HepG2 (cell line): ENCODE measurements around the gene AGER. TPM values are rescaled to one million over a fixed set of nuclear protein-coding genes. Genes with fewer than 3 reads are reported as not detected.
A peak's percentile ranks its signal among the peaks of the same experiment; 100 is the strongest.

Source experiments
- AGO1 ChIP-seq: fragments of 200-400 bp; formaldehyde crosslinking; IDR thresholded peaks from 2 replicates; pipeline ENCODE4 v1.6.1; 2017; ENCODE audit warnings: mild to moderate bottlenecking, low read depth, low read length, moderate library complexity; ENCODE audit not compliant: poor library complexity, severe bottlenecking
- GABPA ChIP-seq, 2 experiments: IDR thresholded peaks; 2 replicates each; pipeline ENCODE4 v1.6.1; 2011 to 2016; ENCODE audit warnings: low read depth in 2 of 2, low read length in 1 of 2, missing biosample characterization in 1 of 2, missing genetic modification characterization in 1 of 2
- GMEB2 ChIP-seq: IDR thresholded peaks from 2 replicates; pipeline ENCODE4 v1.6.1; 2016; ENCODE audit warnings: missing biosample characterization, missing genetic modification reagents, low read depth
- HOXA5 ChIP-seq: sonication (generic); formaldehyde crosslinking; IDR thresholded peaks from 2 replicates; pipeline ENCODE4 v1.4.0; 2020; ENCODE audit warnings: missing genetic modification reagents
- IRF1 ChIP-seq: sonication (generic); formaldehyde crosslinking; IDR thresholded peaks from 2 replicates; pipeline ENCODE4 v1.4.0; 2020; ENCODE audit warnings: low read depth, mild to moderate bottlenecking, missing genetic modification reagents
- KLF11 ChIP-seq: IDR thresholded peaks from 2 replicates; pipeline ENCODE4 v1.6.1; 2016; ENCODE audit warnings: missing compliant biosample characterization
- RBAK ChIP-seq: sonication (generic); formaldehyde crosslinking; IDR thresholded peaks from 2 replicates; pipeline ENCODE4 v1.5.1; 2020; ENCODE audit warnings: mild to moderate bottlenecking, missing genetic modification reagents
- SSRP1 ChIP-seq: IDR thresholded peaks from 2 replicates; pipeline ENCODE4 v1.6.1; 2016; ENCODE audit warnings: control low read depth
- ZBTB21 ChIP-seq: sonication (generic); formaldehyde crosslinking; IDR thresholded peaks from 2 replicates; pipeline ENCODE4 v1.4.0; 2020; ENCODE audit warnings: missing genetic modification reagents
- ZNF136 ChIP-seq: sonication (generic); formaldehyde crosslinking; IDR thresholded peaks from 2 replicates; pipeline ENCODE4 v1.8.1; 2022; ENCODE audit warnings: low read depth, mild to moderate bottlenecking, moderate library complexity, missing genetic modification reagents
- ZNF253 ChIP-seq: sonication (generic); formaldehyde crosslinking; IDR thresholded peaks from 2 replicates; pipeline ENCODE4 v1.8.0; 2022; ENCODE audit warnings: mild to moderate bottlenecking, missing genetic modification reagents, borderline replicate concordance
- ZNF431 ChIP-seq: sonication (generic); formaldehyde crosslinking; IDR thresholded peaks from 2 replicates; pipeline ENCODE4 v1.9.0; 2022; ENCODE audit warnings: missing genetic modification reagents, low read depth, mild to moderate bottlenecking, borderline replicate concordance
- ZNF550 ChIP-seq: sonication (generic); formaldehyde crosslinking; IDR thresholded peaks from 2 replicates; pipeline ENCODE4 v1.4.0; 2020; ENCODE audit warnings: mild to moderate bottlenecking, missing genetic modification reagents, borderline replicate concordance
- ZNF766 ChIP-seq: sonication (generic); formaldehyde crosslinking; IDR thresholded peaks from 2 replicates; pipeline ENCODE4 v1.5.0; 2020; ENCODE audit warnings: missing genetic modification reagents, borderline replicate concordance
- ZNF883 ChIP-seq: sonication (generic); formaldehyde crosslinking; IDR thresholded peaks from 2 replicates; pipeline ENCODE4 v1.5.1; 2020; ENCODE audit warnings: mild to moderate bottlenecking, missing genetic modification reagents; ENCODE audit errors: not compliant biosample characterization
- polyA plus RNA-seq, 8 experiments: library from polyadenylated mRNA; depleted of rRNA in 3 of 8; stranded (reverse) in 7 of 8; unstranded in 1 of 8; fragments of >200 nt; fragmentation: Illumina TruSeq in 4 of 8; extraction: Trizol in 4 of 8; gene quantifications; 2 replicates each; pipeline versions ENCODE4 v1.2.1 to v1.2.3, GENCODE V29; 2011 to 2016; ENCODE audit warnings: low read depth in 4 of 8, missing spikeins in 1 of 8, mixed read lengths in 1 of 8; ENCODE audit not compliant: insufficient read depth in 1 of 8
- total RNA-seq, 5 experiments: library from RNA; depleted of rRNA; stranded (reverse); fragments of >200 nt; fragmentation: Illumina TruSeq; extraction: Trizol; gene quantifications; 2 replicates each; pipeline ENCODE4 v1.2.3, GENCODE V29; 2016; ENCODE audit warnings: low read depth in 1 of 5
- TF ChIP-seq, protein P1 (sequence below): sonication (generic); formaldehyde crosslinking; IDR thresholded peaks from 2 replicates; pipeline ENCODE4 v1.5.1; 2020; ENCODE audit warnings: mild to moderate bottlenecking, missing genetic modification reagents
- TF ChIP-seq, protein P2 (sequence below): sonication (generic); formaldehyde crosslinking; IDR thresholded peaks from 2 replicates; pipeline ENCODE4 v1.4.0; 2020; ENCODE audit warnings: missing genetic modification reagents
- TF ChIP-seq, protein P3 (sequence below): fragments of 450-650 bp; IDR thresholded peaks from 2 replicates; pipeline ENCODE4 v1.6.1; 2017; ENCODE audit warnings: mild to moderate bottlenecking

The AGER gene
- total and polyA plus RNA-seq, 2 of the 13 experiments (the other 11 are each of a cell fraction or from before 2014, with no cell fraction given) = 1.9 to 5.1 TPM

DNA sequence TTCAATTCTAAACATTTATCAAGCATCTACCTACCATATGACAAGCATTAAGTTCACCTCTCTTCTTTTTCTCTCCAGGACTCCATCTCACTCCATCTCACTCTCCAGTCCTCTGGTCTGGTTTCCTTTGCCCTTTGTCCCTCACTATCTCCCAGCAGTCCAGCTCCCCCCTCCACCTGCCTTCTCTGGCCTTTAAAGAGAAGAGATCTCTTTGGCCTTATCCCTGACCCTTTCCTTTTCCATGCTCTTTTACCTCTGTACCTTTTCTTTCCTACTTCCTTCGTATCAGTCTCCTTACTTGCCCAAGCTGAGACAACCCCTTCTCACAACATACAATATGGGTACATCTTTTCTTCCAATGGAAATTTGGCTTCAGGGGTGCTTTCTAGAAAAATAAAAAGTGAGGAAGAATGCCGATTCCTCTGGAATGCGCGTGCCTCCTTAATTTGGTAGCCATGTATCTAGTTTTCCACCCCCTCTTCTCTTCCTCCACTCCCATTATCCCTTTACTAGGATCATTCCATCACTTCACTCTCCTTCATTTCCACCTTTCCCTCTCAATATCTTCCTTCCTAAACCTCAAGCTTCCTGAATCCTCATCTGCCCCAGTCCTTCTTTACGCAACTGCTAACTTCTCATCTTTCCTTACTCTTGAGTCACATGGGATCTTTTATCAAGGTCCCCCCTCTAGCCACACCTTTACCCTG, 7.4 kb downstream of the AGER start (continued):
- TF ChIP-seq, protein P1, sequence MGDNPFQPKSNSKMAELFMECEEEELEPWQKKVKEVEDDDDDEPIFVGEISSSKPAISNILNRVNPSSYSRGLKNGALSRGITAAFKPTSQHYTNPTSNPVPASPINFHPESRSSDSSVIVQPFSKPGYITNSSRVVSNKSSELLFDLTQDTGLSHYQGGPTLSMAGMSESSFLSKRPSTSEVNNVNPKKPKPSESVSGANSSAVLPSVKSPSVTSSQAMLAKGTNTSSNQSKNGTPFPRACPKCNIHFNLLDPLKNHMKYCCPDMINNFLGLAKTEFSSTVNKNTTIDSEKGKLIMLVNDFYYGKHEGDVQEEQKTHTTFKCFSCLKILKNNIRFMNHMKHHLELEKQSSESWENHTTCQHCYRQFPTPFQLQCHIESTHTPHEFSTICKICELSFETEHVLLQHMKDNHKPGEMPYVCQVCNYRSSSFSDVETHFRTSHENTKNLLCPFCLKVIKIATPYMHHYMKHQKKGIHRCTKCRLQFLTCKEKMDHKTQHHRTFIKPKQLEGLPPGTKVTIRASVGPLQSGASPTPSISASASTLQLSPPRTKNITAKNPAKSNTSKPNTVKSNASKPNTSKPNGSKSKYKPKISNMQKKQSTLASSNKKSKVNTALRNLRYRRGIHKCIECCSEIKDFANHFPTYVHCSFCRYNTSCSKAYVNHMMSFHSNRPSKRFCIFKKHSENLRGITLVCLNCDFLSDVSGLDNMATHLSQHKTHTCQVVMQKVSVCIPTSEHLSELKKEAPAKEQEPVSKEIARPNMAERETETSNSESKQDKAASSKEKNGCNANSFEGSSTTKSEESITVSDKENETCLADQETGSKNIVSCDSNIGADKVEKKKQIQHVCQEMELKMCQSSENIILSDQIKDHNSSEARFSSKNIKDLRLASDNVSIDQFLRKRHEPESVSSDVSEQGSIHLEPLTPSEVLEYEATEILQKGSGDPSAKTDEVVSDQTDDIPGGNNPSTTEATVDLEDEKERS (CRISPR knock-in tag) = no peak
- TF ChIP-seq ZBTB21 (CRISPR knock-in tag) (no peak; the same call in 1 of the 2 replicates), ZNF431 (no peak), SSRP1 (no peak; the same call in 1 of the 2 replicates), HOXA5 (CRISPR knock-in tag) (0 out of 2 replicates have a peak, but pooled peaks have one; percentile 14), KLF11 (CRISPR knock-in tag) (no peak), ZNF136 (CRISPR knock-in tag) (no peak), ZNF883 (CRISPR knock-in tag) (no peak), ZNF253 (CRISPR knock-in tag) (no peak), ZNF550 (CRISPR knock-in tag) (no peak), GABPA (IDR thresholded peaks at IDR 0.05; ENCODE audit: low read depth, low read length) (no peak), GABPA (CRISPR knock-in tag; IDR thresholded peaks at IDR 0.05; ENCODE audit: low read depth) (0 out of 2 replicates have a peak, but pooled peaks have one; percentile 3), RBAK (CRISPR knock-in tag) (no peak), ZNF766 (no peak), AGO1 (no peak), IRF1 (CRISPR knock-in tag) (no peak), GMEB2 (CRISPR knock-in tag) (no peak)
- TF ChIP-seq, protein P2, sequence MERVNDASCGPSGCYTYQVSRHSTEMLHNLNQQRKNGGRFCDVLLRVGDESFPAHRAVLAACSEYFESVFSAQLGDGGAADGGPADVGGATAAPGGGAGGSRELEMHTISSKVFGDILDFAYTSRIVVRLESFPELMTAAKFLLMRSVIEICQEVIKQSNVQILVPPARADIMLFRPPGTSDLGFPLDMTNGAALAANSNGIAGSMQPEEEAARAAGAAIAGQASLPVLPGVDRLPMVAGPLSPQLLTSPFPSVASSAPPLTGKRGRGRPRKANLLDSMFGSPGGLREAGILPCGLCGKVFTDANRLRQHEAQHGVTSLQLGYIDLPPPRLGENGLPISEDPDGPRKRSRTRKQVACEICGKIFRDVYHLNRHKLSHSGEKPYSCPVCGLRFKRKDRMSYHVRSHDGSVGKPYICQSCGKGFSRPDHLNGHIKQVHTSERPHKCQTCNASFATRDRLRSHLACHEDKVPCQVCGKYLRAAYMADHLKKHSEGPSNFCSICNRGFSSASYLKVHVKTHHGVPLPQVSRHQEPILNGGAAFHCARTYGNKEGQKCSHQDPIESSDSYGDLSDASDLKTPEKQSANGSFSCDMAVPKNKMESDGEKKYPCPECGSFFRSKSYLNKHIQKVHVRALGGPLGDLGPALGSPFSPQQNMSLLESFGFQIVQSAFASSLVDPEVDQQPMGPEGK (CRISPR knock-in tag) = peak; percentile 37; the same call in 1 of the 2 replicates
- TF ChIP-seq, protein P3, sequence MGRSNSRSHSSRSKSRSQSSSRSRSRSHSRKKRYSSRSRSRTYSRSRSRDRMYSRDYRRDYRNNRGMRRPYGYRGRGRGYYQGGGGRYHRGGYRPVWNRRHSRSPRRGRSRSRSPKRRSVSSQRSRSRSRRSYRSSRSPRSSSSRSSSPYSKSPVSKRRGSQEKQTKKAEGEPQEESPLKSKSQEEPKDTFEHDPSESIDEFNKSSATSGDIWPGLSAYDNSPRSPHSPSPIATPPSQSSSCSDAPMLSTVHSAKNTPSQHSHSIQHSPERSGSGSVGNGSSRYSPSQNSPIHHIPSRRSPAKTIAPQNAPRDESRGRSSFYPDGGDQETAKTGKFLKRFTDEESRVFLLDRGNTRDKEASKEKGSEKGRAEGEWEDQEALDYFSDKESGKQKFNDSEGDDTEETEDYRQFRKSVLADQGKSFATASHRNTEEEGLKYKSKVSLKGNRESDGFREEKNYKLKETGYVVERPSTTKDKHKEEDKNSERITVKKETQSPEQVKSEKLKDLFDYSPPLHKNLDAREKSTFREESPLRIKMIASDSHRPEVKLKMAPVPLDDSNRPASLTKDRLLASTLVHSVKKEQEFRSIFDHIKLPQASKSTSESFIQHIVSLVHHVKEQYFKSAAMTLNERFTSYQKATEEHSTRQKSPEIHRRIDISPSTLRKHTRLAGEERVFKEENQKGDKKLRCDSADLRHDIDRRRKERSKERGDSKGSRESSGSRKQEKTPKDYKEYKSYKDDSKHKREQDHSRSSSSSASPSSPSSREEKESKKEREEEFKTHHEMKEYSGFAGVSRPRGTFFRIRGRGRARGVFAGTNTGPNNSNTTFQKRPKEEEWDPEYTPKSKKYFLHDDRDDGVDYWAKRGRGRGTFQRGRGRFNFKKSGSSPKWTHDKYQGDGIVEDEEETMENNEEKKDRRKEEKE = no peak
